ENCODE data around the gene NOP9. TPM values are rescaled to one million over a fixed set of nuclear protein-coding genes. Genes with fewer than 3 reads are reported as not detected.
"Not testable (repeated sequence)": the region's sequence is repeated elsewhere in the genome, so short reads cannot be mapped to it uniquely, and the experiment has no call there.

NOP9 gene
- total and polyA plus RNA-seq, 5 experiments from 2014 or later, result 1.3 to 25.8 (median 2.2) TPM

DNA sequence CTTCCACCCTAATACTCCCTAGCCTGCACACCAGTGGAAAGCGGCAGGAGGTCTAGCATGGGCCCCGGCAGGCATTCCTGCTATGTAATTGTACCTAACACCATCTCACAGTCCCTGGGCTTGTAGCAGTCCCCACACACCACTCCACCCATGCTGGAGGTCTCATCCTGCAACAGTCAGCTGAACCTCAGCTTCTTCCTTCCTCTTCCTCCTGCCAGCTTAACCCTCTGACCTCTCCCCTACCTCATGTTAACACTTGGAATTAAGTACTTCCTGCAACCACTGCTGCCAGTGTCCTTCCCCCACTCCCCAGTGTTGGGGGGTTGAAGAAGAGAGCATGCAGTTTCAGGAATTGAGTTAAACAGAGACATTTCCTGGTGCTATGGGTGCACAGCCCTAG is 27.7 kb downstream of the NOP9 start:
- peaks cover 18 to 54% (median 35%) of the 10 kb centered on the region in 4 donors for H3K4me1 Mint-ChIP-seq
- H3K27ac Mint-ChIP-seq, result peak overlapping the region in 6 of 10 donors; percentile 5 to 86 (median 48)
- no peak for ATAC-seq
- no peaks in the 10 kb centered on the region for H3K9me3 Mint-ChIP-seq
- H3K27me3 Mint-ChIP-seq, result peaks cover 8 to 55% (median 10%) of the 10 kb centered on the region in 5 donors
- no peak for DNase-seq
- H3K36me3 Mint-ChIP-seq, result no peaks in the 10 kb centered on the region
- H3K4me3 Mint-ChIP-seq, result peak overlapping the region in 7 of 10 donors; percentile 5 to 65 (median 44)
- POLR2A ChIA-PET, result interaction anchor here (2.7 kb wide), 1 partner anchor 104 kb away, joined by 9 read pairs; no protein-coding TSS in a partner anchor

DNA sequence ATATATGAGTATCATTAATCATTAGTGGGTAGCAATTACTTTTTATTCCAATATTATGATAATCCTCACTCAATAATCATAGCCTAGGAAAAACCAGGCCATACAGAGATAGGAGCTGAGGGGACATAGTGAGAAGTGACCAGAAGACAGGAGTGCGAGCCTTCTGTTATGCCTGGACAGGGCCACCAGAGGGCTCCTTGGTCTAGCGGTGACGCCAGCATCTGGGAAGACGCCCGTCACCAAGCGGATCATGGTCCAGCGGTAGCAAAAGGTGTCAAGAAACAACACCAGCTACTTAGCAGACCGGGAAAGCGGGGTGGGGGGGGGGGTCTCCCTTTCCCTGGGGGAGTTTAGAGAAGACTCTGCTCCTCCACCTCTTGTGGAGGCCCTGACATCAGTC is 28.3 kb downstream of the NOP9 start:
- H3K27ac Mint-ChIP-seq, H3K9me3 Mint-ChIP-seq, DNase-seq, H3K36me3 Mint-ChIP-seq, H3K4me3 Mint-ChIP-seq, ATAC-seq: not testable (repeated sequence)
- H3K27me3 Mint-ChIP-seq, result peaks cover 11 to 54% (median 13%) of the 10 kb centered on the region in 5 donors
- POLR2A ChIA-PET, result interaction anchor here (2.7 kb wide), 1 partner anchor 103 kb away, joined by 9 read pairs; no protein-coding TSS in a partner anchor
- peaks cover 19 to 58% (median 40%) of the 10 kb centered on the region in 4 donors for H3K4me1 Mint-ChIP-seq

DNA sequence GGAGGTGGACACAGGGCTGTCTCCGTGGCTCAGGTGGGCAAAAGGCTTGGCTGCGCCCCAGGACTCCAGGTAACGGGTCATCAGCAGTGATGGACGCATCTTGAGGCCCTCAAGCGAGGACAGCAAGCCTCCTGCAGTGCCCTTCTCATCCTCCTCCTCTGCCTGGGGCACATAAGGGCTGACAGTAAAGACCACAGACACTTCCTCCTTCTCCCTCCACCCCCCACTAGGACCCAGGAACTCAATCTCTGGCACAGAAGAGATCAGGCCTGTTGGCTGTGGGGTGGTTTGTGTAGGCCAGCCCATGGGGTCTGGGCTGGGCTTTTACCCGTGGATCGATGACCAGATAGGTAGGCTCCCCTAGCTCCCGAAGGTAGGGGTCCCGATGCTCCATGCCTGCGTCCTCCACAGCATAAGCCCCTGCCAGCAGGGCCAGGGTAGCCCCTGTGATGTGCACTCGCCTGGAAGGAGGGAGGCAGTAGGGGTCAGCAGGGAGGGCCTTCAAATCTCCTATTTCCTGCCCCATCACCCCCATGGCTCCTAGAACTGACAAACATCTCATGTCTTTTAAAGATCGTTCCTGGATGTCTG is 29.5 kb downstream of the NOP9 start:
- no peak for DNase-seq
- H3K4me3 Mint-ChIP-seq, result peak overlapping the region in 4 of 10 donors; percentile 15 to 77 (median 36)
- H3K36me3 Mint-ChIP-seq, result no peaks in the 10 kb centered on the region
- peaks cover 19 to 71% (median 46%) of the 10 kb centered on the region in 4 donors for H3K4me1 Mint-ChIP-seq
- peak overlapping the region in 2 of 10 donors; percentile 54 to 87 for H3K27ac Mint-ChIP-seq
- peaks cover 11 to 47% (median 14%) of the 10 kb centered on the region in 5 donors for H3K27me3 Mint-ChIP-seq
- no peaks in the 10 kb centered on the region for H3K9me3 Mint-ChIP-seq
- no peak for ATAC-seq
- POLR2A ChIA-PET, result interaction anchor here (0.6 to 2.7 kb wide), 5 partner anchors 19 to 112 kb away, joined by 3 to 9 read pairs (median 4); partner anchors contain the start of genes CBLN3, KHNYN, LTB4R and LTB4R2

DNA sequence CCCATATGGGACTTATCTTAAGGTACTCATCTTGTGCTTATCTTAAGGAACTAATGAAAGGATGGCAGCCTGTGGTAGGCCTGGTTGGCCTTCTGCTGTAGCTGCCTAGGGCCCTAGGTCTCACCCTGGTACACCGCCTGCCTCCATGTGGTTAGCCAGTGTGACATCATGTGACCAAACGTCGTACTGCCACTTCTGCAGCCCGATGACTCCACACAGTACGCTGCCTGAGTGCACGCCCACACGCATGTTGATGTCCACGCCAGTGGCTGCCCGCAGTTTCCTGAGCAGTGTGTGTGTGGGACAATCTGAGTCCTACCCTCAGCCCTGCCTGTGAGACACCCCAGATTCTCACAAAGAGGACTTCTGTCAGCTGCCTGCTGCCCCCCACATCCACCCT is 30.1 kb downstream of the NOP9 start:
- peak overlapping the region in 4 of 10 donors; percentile 15 to 77 (median 36) for H3K4me3 Mint-ChIP-seq
- POLR2A ChIA-PET, result interaction anchor here (1.9 to 2.7 kb wide), 2 partner anchors 19 to 101 kb away, joined by 7 to 9 read pairs; partner anchors contain the start of genes LTB4R and LTB4R2
- ATAC-seq (no peak), DNase-seq (peak in 2 of 10 donors; percentile 43 to 75)
- no peaks in the 10 kb centered on the region for H3K36me3 Mint-ChIP-seq
- peak overlapping the region in 2 of 10 donors; percentile 54 to 87 for H3K27ac Mint-ChIP-seq
- no peaks in the 10 kb centered on the region for H3K9me3 Mint-ChIP-seq
- H3K4me1 Mint-ChIP-seq, result peaks cover 19 to 73% (median 51%) of the 10 kb centered on the region in 4 donors
- H3K27me3 Mint-ChIP-seq, result peaks cover 10 to 49% (median 15%) of the 10 kb centered on the region in 5 donors

DNA sequence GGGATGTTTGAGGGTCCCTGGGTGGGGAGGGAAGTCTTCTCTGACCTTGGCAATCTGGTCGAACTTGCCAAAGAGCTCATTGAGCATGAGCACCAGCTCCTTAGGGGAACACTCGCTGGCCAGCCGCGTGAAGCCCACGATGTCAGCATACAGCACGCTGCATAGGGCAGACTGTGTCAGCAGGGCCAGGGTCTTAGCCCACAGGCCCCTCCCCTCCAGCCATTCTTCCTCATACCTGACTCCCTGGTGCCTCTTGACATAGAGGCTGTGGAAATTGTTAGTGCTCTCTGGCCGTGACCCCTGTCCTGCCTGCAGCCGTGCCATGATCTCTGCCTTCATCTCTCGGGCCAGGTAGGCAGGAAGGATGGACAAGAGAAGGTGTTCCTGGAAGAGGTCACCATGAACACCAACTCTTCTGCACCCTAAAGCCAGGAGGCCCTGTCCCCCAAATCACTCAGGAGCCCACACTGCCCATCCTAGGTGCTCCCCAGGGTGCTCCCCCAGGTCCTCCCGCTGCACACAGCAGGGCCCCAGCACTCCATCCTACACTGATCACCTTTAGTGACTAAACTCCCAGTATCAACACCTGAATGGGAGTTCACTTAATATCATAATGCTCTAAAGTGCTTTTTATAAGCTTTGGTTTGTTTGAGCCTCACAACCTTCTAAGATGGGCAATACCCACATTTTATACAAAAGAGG is 31.5 kb downstream of the NOP9 start:
- ATAC-seq (no peak), DNase-seq (no peak)
- peaks cover 0 to 7% (median 1%) of the 10 kb centered on the region in 3 donors for H3K36me3 Mint-ChIP-seq
- H3K27me3 Mint-ChIP-seq, result peaks cover 15 to 59% (median 22%) of the 10 kb centered on the region in 5 donors
- H3K4me3 Mint-ChIP-seq, result peak overlapping the region in 2 of 10 donors; percentile 29 to 36
- POLR2A ChIA-PET, result interaction anchor here (0.6 to 5.4 kb wide), 5 partner anchors 20 to 106 kb away, joined by 3 to 99 read pairs (median 33); partner anchors contain the start of genes CBLN3, KHNYN, LTB4R and LTB4R2
- H3K9me3 Mint-ChIP-seq, result no peaks in the 10 kb centered on the region
- peaks cover 22 to 78% (median 58%) of the 10 kb centered on the region in 4 donors for H3K4me1 Mint-ChIP-seq
- peak overlapping the region in 2 of 10 donors; percentile 27 to 76 for H3K27ac Mint-ChIP-seq

DNA sequence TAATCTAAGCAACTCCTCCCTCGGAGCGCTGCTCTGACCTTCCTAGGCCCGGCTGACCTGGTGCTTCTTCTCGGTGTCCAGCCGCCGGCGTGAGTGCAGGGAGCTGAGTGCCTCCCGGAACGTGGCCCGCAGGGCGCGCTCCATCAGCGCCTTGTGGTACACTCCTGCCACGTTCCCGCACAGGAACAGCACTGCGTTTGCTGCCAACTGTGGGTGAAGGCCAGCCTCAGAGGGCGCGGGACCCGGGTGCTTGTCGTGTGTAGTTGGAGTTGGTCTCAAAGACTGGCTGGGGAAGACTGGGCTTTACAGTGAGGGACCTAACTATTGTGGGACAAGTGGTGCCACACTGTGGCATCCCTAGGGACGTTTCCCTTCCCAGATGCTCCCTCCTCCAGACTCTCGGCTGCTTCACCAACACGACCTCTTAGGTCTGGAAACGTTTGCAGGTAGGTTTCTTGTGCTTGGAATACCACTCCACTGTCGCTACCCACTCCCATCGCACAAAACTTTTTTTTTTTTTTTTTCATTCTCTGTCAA is 32.1 kb downstream of the NOP9 start:
- ATAC-seq (no peak), DNase-seq (no peak)
- peaks cover 15 to 59% (median 22%) of the 10 kb centered on the region in 5 donors for H3K27me3 Mint-ChIP-seq
- H3K36me3 Mint-ChIP-seq, result peaks cover 0 to 13% (median 7%) of the 10 kb centered on the region in 3 donors
- H3K9me3 Mint-ChIP-seq, result no peaks in the 10 kb centered on the region
- H3K27ac Mint-ChIP-seq, result peak overlapping the region; percentile 7 to 94 (median 67)
- H3K4me3 Mint-ChIP-seq, result peak overlapping the region; percentile 72 to 93 (median 84)
- POLR2A ChIA-PET, result interaction anchor here (0.5 to 5.4 kb wide), 12 partner anchors 10 to 1231 kb away, joined by 3 to 99 read pairs (median 4); partner anchors contain the start of genes CBLN3, CHMP4A, DHRS1 and KHNYN
- peaks cover 23 to 81% (median 60%) of the 10 kb centered on the region in 4 donors for H3K4me1 Mint-ChIP-seq

DNA sequence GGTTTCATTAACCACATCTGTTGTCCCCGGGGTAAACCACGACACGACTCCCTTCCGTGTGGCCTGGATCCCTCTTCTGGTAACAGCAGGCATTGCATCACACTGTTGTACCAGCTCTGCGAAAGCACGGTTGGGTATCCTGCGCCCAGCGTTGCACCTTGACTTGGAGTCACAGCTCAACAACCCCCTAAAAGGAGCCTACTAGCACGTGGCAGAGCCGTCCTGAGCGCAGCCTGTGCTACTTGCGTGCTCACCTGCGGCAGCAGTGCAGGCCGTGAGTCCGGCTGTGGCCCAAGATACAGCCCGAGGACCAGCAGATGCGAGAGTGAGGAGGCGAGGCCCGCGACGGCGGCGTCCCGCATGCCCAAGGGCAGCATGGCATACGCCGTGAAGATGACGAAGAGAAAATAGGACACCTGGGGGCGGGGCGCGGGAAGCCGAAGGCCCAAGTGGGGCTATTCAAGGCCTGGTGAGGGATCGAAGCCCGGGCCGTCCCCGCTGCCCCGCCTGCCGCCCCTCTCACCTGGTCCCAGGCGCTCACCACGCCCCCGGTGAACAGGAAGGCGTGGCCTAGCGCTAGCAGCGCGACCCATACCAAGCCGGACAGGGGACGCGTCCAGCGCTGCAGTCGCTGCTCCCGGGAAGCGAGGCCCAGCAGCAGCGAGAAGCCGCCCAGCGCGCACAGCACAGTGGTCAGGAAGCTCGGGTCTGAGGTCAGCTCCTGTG is 32.8 kb downstream of the NOP9 start:
- H3K4me1 Mint-ChIP-seq, result peaks cover 19 to 75% (median 55%) of the 10 kb centered on the region in 4 donors
- ATAC-seq (peak; percentile 86 to 92), DNase-seq (peak; percentile 57 to 93 (median 88))
- H3K27ac Mint-ChIP-seq, result peak overlapping the region; percentile 4 to 94 (median 67)
- peaks cover 15 to 59% (median 22%) of the 10 kb centered on the region in 5 donors for H3K27me3 Mint-ChIP-seq
- H3K36me3 Mint-ChIP-seq, result peaks cover 0 to 19% (median 7%) of the 10 kb centered on the region in 3 donors
- H3K9me3 Mint-ChIP-seq, result no peaks in the 10 kb centered on the region
- POLR2A ChIA-PET, result interaction anchor here (0.5 to 5.4 kb wide), 18 partner anchors 11 to 1232 kb away, joined by 3 to 99 read pairs (median 4); partner anchors contain the start of genes CBLN3, CHMP4A, DHRS1 and IPO4
- peak overlapping the region; percentile 72 to 93 (median 84) for H3K4me3 Mint-ChIP-seq

DNA sequence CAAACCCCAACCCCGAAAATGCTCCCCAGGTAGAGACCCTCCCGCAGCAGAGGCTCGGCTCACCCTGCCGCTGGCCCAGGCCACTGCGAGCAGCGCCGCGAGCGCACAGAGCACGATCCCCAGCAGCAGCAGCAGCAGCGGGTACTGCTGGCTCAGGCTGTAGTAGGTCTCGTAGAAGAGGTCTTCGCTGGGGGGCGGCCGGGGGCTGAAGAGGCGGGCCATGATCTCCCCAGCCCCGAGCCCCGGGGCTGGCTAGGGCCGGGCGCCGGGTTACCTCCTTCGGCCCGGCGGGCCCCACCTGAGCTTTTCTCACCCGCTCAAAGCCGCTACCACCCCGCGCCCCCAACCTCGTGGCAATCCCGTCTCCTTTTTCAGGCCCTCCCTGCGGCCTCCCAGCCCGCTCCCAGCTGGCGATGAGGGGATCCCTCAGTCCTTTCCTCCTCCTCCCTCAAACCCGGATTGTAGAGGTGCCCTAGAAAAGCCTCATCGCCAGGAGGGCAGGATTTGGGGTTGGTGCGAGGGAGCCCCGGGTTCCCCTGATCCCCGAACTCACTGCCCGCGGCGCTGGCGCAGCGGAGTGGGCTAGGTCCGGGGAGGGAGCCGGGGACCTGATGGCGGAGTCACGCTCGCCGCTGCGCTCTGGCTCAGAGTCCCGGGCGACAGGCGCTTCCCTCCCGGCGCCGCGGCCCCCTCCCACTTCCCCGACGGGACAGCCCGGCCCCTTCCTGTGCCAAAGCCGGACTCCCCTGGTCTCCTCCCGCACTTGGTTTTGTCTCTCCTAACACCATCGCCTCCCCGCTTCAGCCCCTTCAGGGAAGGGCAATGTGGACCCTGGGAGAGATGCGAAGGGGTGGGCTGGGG is 35.0 kb downstream of the NOP9 start, which contains the start of gene ADCY4:
Gene ADCY4, minus strand, starts transcription at position 641 of the 861 bp plus-strand sequence. Its CDS starts 419 bp downstream, at position 222.
- Mint-ChIP-seq H3K27me3 (peaks cover 15 to 43% (median 19%) of the 10 kb centered on the region in 5 donors), H3K36me3 (peaks cover 0 to 31% (median 7%) of the 10 kb centered on the region in 3 donors), H3K4me3 (peak within 1 kb of the TSS in 9 of 10 donors; percentile 39 to 93 (median 73)), H3K9me3 (no peaks in the 10 kb centered on the region), H3K27ac (peak within 1 kb of the TSS in 3 of 10 donors; percentile 29 to 59 (median 40)), H3K4me1 (peaks cover 15 to 70% (median 59%) of the 10 kb centered on the region in 4 donors)
- peak in 3 of 10 donors; percentile 35 to 39 (median 38) for DNase-seq
- POLR2A ChIA-PET, result interaction anchor here (1.1 to 5.4 kb wide), 4 partner anchors 24 to 101 kb away, joined by 4 to 99 read pairs (median 12); partner anchors contain the start of genes CBLN3, KHNYN, LTB4R and LTB4R2
- ATAC-seq, result peak; percentile 26 to 32

DNA sequence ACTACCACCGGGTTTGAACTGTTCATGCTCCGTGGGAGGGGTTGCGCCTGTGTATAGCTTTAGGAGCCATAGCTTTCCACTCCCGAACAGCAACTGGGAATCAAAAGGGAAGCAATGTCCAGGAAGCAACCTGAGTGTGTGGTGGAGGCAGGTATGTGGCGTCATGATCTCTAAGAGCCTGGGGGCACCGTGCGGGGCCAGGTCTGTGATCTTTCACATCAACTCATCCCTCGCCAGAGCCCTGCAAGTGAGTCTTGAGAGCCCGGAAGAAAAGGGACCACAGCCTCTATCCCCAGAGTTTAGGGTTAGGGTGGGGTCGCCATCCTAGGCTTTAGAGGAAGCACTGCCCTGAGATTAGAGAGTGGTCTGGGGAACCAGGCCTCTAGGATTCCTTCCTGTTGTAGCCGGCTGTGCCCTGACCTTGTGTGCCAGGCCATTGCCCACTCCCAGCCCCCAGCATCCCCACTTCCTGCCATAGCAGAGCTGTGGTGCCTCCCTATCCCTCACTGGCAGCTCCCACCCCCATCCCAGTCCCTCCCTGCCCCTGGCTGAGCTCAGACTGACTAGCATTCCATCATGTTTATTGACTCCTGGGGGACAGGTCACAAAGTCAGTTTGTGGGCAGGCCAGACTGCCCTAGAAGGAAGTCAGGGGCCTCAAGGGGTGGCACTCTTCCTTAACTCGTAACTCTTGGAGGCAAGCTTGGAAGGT is 36.0 kb downstream of the NOP9 start:
- POLR2A ChIA-PET, result interaction anchor here (0.6 to 7.0 kb wide), 4 partner anchors 91 to 100 kb away, joined by 4 to 99 read pairs (median 28); partner anchors contain the start of genes CBLN3 and KHNYN
- Mint-ChIP-seq H3K27me3 (peaks cover 10 to 34% (median 18%) of the 10 kb centered on the region in 5 donors), H3K4me1 (peaks cover 18 to 67% (median 61%) of the 10 kb centered on the region in 4 donors), H3K9me3 (no peaks in the 10 kb centered on the region), H3K36me3 (peaks cover 0 to 31% (median 7%) of the 10 kb centered on the region in 3 donors), H3K27ac (peak overlapping the region in 1 of 10 donors; percentile 52), H3K4me3 (peak overlapping the region in 8 of 10 donors; percentile 8 to 73 (median 54))
- DNase-seq (no peak), ATAC-seq (no peak)

All from naive thymus-derived CD8-positive, alpha-beta T cell (primary cell).